Gastroesophageal sphincter (tissue), 4 donors: Measurements from ENCODE around the gene TMIGD1. TPM values are rescaled to one million over a fixed set of nuclear protein-coding genes. Genes with fewer than 3 reads are reported as not detected.

Source experiments
- ATAC-seq: fragments of 150-250 bp; one replicate; pipeline ENCODE4 v1.9.1; 2016; ENCODE audit warnings: mild to moderate bottlenecking, moderate library complexity
- H3K27ac ChIP-seq, 4 donors: fragments of 200-600 bp; sonication (generic) in 3 of 4; 1 replicate in 3 of 4; 2 replicates in 1 of 4; pipeline ENCODE4 v1.5.1; 2016 to 2019
- H3K27me3 ChIP-seq: fragments of 200-600 bp; sonication (generic); one replicate; pipeline ENCODE4 v1.5.1; 2019
- H3K36me3 ChIP-seq, 2 donors: fragments of 200-600 bp; sonication (generic); one replicate each; pipeline ENCODE4 v1.5.1; 2019; ENCODE audit warnings: control low read depth in 1 of 2
- H3K4me1 ChIP-seq, 3 donors: fragments of 200-600 bp; sonication (generic); 1 replicate in 2 of 3; 2 replicates in 1 of 3; pipeline ENCODE4 v1.5.1; 2016 to 2019; ENCODE audit warnings: control low read depth in 2 of 3
- H3K4me3 ChIP-seq, 2 donors: fragments of 200-600 bp; sonication (generic); one replicate each; pipeline ENCODE4 v1.5.1; 2019; ENCODE audit warnings: mild to moderate bottlenecking in 1 of 2, moderate library complexity in 1 of 2
- H3K9me3 ChIP-seq, 3 donors: fragments of 200-600 bp; sonication (generic); one replicate each; pipeline ENCODE4 v1.5.1; 2017 to 2019; ENCODE audit warnings: control low read depth in 2 of 3
- CTCF ChIP-seq, 4 experiments: fragments of 200-600 bp in 2 of 4; fragments of 450-650 bp in 2 of 4; sonication (generic) in 1 of 4; IDR thresholded peaks; one replicate each; pipeline ENCODE4 v1.5.1; 2017 to 2019; ENCODE audit warnings: antibody characterized with exemption in 4 of 4, mild to moderate bottlenecking in 2 of 4, moderate library complexity in 2 of 4
- EP300 ChIP-seq: sonication (generic); formaldehyde crosslinking; IDR thresholded peaks from one replicate; pipeline ENCODE4 v1.6.1; 2017; ENCODE audit warnings: antibody characterized with exemption, mild to moderate bottlenecking
- POLR2A ChIP-seq, 2 donors: fragments of 450-650 bp; IDR thresholded peaks; one replicate each; pipeline ENCODE4 v1.6.1; 2017; ENCODE audit warnings: antibody characterized with exemption in 2 of 2, mild to moderate bottlenecking in 2 of 2, moderate library complexity in 1 of 2
- POLR2AphosphoS5 ChIP-seq: sonication (generic); formaldehyde crosslinking; IDR thresholded peaks from one replicate; pipeline ENCODE4 v1.6.1; 2017; ENCODE audit warnings: antibody characterized with exemption
- WGBS, 2 donors: methylation state at CpG; one replicate each; pipeline ENCODE4 v1.1.5; 2018; ENCODE audit warnings: low coverage in 1 of 2; 5-methylcytosine and 5-hydroxymethylcytosine counted together
- total RNA-seq, 4 donors: library from RNA; depleted of rRNA; stranded (reverse); fragments of >200 nt; gene quantifications; one replicate each; pipeline ENCODE4 v1.1.0, GENCODE V29; 2016

TMIGD1 gene
- total RNA-seq, 4 donors from 2014 or later: not detected

DNA sequence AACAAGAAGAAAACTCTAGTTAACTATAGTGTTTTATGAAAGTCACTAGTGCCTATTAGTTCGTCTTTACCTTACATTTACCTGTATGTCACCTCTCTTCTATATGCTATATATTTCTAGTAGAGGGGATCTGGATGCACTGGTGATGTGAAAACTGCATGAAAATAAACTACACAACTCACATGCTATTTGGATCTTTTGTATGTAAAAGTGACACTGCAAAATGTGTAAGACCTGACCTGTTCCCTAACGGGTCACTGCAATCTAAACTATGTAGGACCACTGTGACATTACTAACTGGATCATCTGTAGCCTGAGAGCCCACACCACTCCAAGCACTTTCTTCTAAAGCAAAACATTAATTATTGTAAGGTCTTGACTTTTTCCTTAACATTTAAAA lies 43.8 kb downstream of the TMIGD1 start:
- WGBS, 2 donors: 78 to 83% methylated on average over 2 of the region's 2 CpGs
- Histone ChIP-seq H3K9me3 (no peaks in the 10 kb centered on the region), H3K4me3 (no peak overlapping the region), H3K4me1 (peaks cover 7 to 24% (median 11%) of the 10 kb centered on the region in 3 donors), H3K36me3 (peaks cover 5 to 37% of the 10 kb centered on the region in 2 donors), H3K27ac (no peak overlapping the region), H3K27me3 (no peaks in the 10 kb centered on the region)
- no peak for ATAC-seq
- TF ChIP-seq EP300 (no peak), POLR2A (IDR thresholded peaks at IDR 0.05) (no peak), POLR2AphosphoS5 (no peak), CTCF (IDR thresholded peaks at IDR 0.05) (no peak)

- Histone ChIP-seq H3K27ac (no peak overlapping the region), H3K9me3 (no peaks in the 10 kb centered on the region), H3K4me3 (no peak overlapping the region), H3K27me3 (no peaks in the 10 kb centered on the region), H3K36me3 (peaks cover 0 to 99% of the 10 kb centered on the region in 2 donors), H3K4me1 (no peaks in the 10 kb centered on the region)
- TF ChIP-seq POLR2AphosphoS5 (no peak), CTCF (IDR thresholded peaks at IDR 0.05) (no peak), POLR2A (IDR thresholded peaks at IDR 0.05) (no peak)
- no peak for ATAC-seq
Measured at GRCh38 chr17:30279156-30279555, 54.7 kb downstream of the TMIGD1 start.

DNA sequence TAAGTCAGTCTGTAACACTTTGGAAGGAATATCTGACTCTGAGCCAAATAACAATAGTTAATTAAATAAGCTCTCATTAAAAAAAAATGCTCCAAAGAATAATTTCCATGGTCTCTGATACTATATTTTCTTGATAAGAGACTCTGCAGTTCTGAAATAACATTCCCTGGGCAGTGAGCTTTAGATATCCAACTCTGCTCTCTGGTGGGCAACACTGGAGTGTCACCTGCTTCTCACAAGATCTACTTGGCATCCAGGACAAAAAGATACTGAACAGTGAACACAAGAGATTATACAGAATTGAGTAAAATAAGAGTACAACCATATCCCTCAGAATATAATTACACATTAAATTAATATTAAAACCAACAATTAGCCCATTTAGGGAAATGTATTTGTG lies 55.8 kb downstream of the TMIGD1 start:
- peaks cover 0 to 99% of the 10 kb centered on the region in 2 donors for H3K36me3 ChIP-seq
- H3K9me3 ChIP-seq: no peaks in the 10 kb centered on the region

GRCh38 chr17:30275911-30276310 lies 57.9 kb downstream of the TMIGD1 start:
- H3K27me3 ChIP-seq: no peaks in the 10 kb centered on the region
- H3K9me3 ChIP-seq: no peaks in the 10 kb centered on the region
- H3K4me3 ChIP-seq: no peak overlapping the region
- no peak for ATAC-seq
- H3K4me1 ChIP-seq: no peaks in the 10 kb centered on the region
- TF ChIP-seq CTCF (IDR thresholded peaks at IDR 0.05) (no peak), POLR2A (IDR thresholded peaks at IDR 0.05) (no peak), EP300 (no peak), POLR2AphosphoS5 (no peak)
- H3K36me3 ChIP-seq: peaks cover 0 to 99% of the 10 kb centered on the region in 2 donors
- 76 to 100% methylated on average over 2 of the region's 2 CpGs for WGBS, 2 donors
- H3K27ac ChIP-seq: no peak overlapping the region

More for the DNA sequence above, 55.8 kb downstream of the TMIGD1 start:
- Histone ChIP-seq H3K27ac (no peak overlapping the region), H3K27me3 (no peaks in the 10 kb centered on the region), H3K4me1 (no peaks in the 10 kb centered on the region), H3K4me3 (no peak overlapping the region)
- TF ChIP-seq EP300 (no peak), POLR2A (IDR thresholded peaks at IDR 0.05) (no peak), CTCF (IDR thresholded peaks at IDR 0.05) (peak in 3 of 4 experiments; percentile 13 to 32 (median 19)), POLR2AphosphoS5 (no peak)
- no peak for ATAC-seq

DNA sequence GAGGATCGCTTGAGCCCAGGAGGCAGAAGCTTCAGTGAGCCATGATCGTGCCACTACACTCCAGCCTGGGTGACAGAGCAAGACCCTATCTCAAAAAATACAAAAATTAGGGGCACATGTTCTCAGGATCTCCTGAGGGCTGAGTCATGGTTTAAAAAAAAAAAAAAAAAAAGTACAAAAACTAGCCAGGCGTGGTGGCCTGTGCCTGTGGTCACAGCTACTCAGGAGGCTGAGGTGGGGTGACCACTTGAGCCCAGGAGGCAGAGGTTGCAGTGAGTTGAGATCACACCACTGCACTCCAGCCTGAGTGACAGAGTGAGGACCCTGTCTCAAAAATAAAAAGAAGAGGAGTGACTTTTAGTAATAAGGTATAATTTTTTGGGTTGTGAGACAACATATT lies 59.0 kb downstream of the TMIGD1 start:
- no peaks in the 10 kb centered on the region for H3K27me3 ChIP-seq
- TF ChIP-seq POLR2A (IDR thresholded peaks at IDR 0.05) (no peak), POLR2AphosphoS5 (no peak), EP300 (no peak), CTCF (IDR thresholded peaks at IDR 0.05) (no peak)
- no peaks in the 10 kb centered on the region for H3K9me3 ChIP-seq
- no peak overlapping the region for H3K4me3 ChIP-seq
- ATAC-seq: no peak
- no peaks in the 10 kb centered on the region for H3K4me1 ChIP-seq
- 79 to 83% methylated on average over 2 of the region's 3 CpGs for WGBS, 2 donors
- no peak overlapping the region for H3K27ac ChIP-seq
- H3K36me3 ChIP-seq: peaks cover 0 to 99% of the 10 kb centered on the region in 2 donors
